Measurements from ENCODE around the gene TMEM128. TPM values are rescaled to one million over a fixed set of nuclear protein-coding genes. Genes with fewer than 3 reads are reported as not detected.

TMEM128 gene
- total RNA-seq, result 14.9 and 17.7 TPM in 2 replicates

GRCh38 chr4:4248029-4248884 lies at the start of gene TMEM128:
Gene TMEM128, minus strand, starts transcription at chr4:4248223. Its CDS starts 21 bp downstream, at chr4:4248202.

GRCh38 chr4:4289941-4290850 lies 42.2 kb upstream of the TMEM128 start, which contains the start of the genes LYAR and ZBTB49:
Gene LYAR, minus strand, starts transcription at chr4:4290154. Its CDS starts 6,412 bp downstream, at chr4:4283742.
Gene ZBTB49, plus strand, starts transcription at chr4:4290251. Its CDS starts 9,695 bp downstream, at chr4:4299946.

GRCh38 chr4:4226606-4227438 lies 21.2 kb downstream of the TMEM128 start, which contains the start of gene OTOP1:
Gene OTOP1, minus strand, starts transcription at chr4:4226929. Its CDS starts 65 bp downstream, at chr4:4226864.

Other genes starting within 250 kb of the TMEM128 start
- not detected in 2 replicates for gene OTOP1, start 21.3 kb downstream of the TMEM128 start, total RNA-seq
- gene LYAR, start 41.9 kb upstream of the TMEM128 start, total RNA-seq, result 44.7 and 47.1 TPM in 2 replicates
- 4.7 and 5.6 TPM in 2 replicates for gene ZBTB49, start 42.0 kb upstream of the TMEM128 start, total RNA-seq
- gene NSG1, start 138.9 kb upstream of the TMEM128 start, total RNA-seq, result 2.4 and 2.7 TPM in 2 replicates